K562 (cell line): ENCODE data around the gene PTGES3L. TPM values are rescaled to one million over a fixed set of nuclear protein-coding genes. Genes with fewer than 3 reads are reported as not detected.

Experiments
- CBFA2T3 ChIP-seq: fragments of 450-650 bp; IDR thresholded peaks from 2 replicates; pipeline ENCODE4 v1.6.1; 2017
- NRF1 ChIP-seq, 2 experiments: fragments of 450-650 bp; IDR thresholded peaks in 1 of 2; conservative IDR thresholded peaks in 1 of 2; 2 replicates each; pipeline ENCODE4 v1.6.1; 2014; ENCODE audit warnings: mild to moderate bottlenecking in 2 of 2
- PREB ChIP-seq: sonication (generic); formaldehyde crosslinking; IDR thresholded peaks from 2 replicates; pipeline ENCODE4 v1.8.1; 2023; ENCODE audit warnings: mild to moderate bottlenecking, missing genetic modification reagents
- RBBP5 ChIP-seq: fragments of 200-600 bp; sonication (generic); IDR thresholded peaks from 2 replicates; pipeline ENCODE4 v1.6.1; 2012; ENCODE audit warnings: borderline replicate concordance, mild to moderate bottlenecking, low read length, control low read depth, inconsistent platforms; ENCODE audit not compliant: insufficient read depth, poor library complexity, severe bottlenecking
- ZBED1 ChIP-seq: IDR thresholded peaks from 2 replicates; pipeline ENCODE4 v1.6.1; 2014
- ZNF134 ChIP-seq: fragments of 250-450 bp; sonication (Bioruptor Pico); conservative IDR thresholded peaks from 2 replicates; pipeline ENCODE4 v1.4.0; 2020
- ZNF318 ChIP-seq, 2 experiments: fragments of 450-650 bp; IDR thresholded peaks; 2 replicates each; pipeline ENCODE4 v1.6.1; 2016; ENCODE audit warnings: mild to moderate bottlenecking in 2 of 2, borderline replicate concordance in 1 of 2, low read depth in 1 of 2, moderate library complexity in 1 of 2
- polyA plus RNA-seq, 8 experiments: library from polyadenylated mRNA; depleted of rRNA in 4 of 8; stranded (reverse) in 5 of 8; unstranded in 3 of 8; fragments of >200 nt; fragmentation: Nextera tagmentation in 2 of 8; fragmentation: Illumina TruSeq in 1 of 8; extraction: Ambion mirVana in 2 of 8; extraction: Trizol in 1 of 8; gene quantifications; 2 replicates each; pipeline versions ENCODE4 v1.2.1 to v1.2.3, GENCODE V29; 2011 to 2014; ENCODE audit warnings: inconsistent platforms in 1 of 8, missing spikeins in 1 of 8
- total RNA-seq, 7 experiments: library from RNA; depleted of rRNA in 6 of 7; stranded (reverse); fragments of >200 nt in 6 of 7; fragmentation: Illumina TruSeq in 2 of 7; extraction: Trizol in 2 of 7; gene quantifications; 2 replicates each; pipeline versions ENCODE4 v1.2.1 to v1.2.3, GENCODE V29; 2011 to 2021; ENCODE audit warnings: low replicate concordance in 1 of 7

Gene PTGES3L
- total and polyA plus RNA-seq, 9 of the 15 experiments (the other 6 are each of a cell fraction or from before 2014, with no cell fraction given), result 6.0 to 16.0 (median 9.6) TPM

- TF ChIP-seq ZNF318 (IDR thresholded peaks at IDR 0.05; ENCODE audit: borderline replicate concordance in 1 of 2, low read depth in 1 of 2), result peak in 1 of 2 experiments; percentile 58; a peak in 2 of 4 replicates
- TF ChIP-seq RBBP5, result peak; percentile 71
- no peak for TF ChIP-seq ZBED1
- no peak for TF ChIP-seq PREB
- peak; percentile 42 to 51; a peak in 3 of 4 replicates for TF ChIP-seq NRF1 (conservative IDR thresholded peaks at IDR 0.05 in 1 of 2, IDR thresholded peaks at IDR 0.05 in 1 of 2)
- TF ChIP-seq CBFA2T3, result peak; percentile 25; the same call in 1 of the 2 replicates
- TF ChIP-seq ZNF134 (CRISPR knock-in tag), result no peak
These were observed 51.0 kb downstream of the PTGES3L start (continued) for GRCh38 chr17:42928714-42929496.
